Nephron progenitor cell (in vitro differentiated cells): ENCODE results near the gene GPATCH2.

Experiments
- DNase-seq: peaks from one replicate; pipeline ENCODE4 v3.0.0; 2021
- H3K27ac Mint-ChIP-seq: 2 replicates; pipeline ENCODE4 v1.8.0; 2021; ENCODE audit warnings: mild to moderate bottlenecking, moderate library complexity, mixed read lengths
- H3K27me3 Mint-ChIP-seq: 2 replicates; pipeline ENCODE4 v1.8.0; 2021; ENCODE audit warnings: mild to moderate bottlenecking, low read depth, mixed read lengths; ENCODE audit not compliant: poor library complexity
- H3K36me3 Mint-ChIP-seq: 2 replicates; pipeline ENCODE4 v1.8.0; 2021; ENCODE audit warnings: low read depth, mixed read lengths
- H3K4me1 Mint-ChIP-seq: 2 replicates; pipeline ENCODE4 v1.8.0; 2021; ENCODE audit warnings: mixed read lengths
- H3K4me3 Mint-ChIP-seq: 2 replicates; pipeline ENCODE4 v1.8.0; 2021; ENCODE audit warnings: mild to moderate bottlenecking, moderate library complexity, mixed read lengths
- H3K9me3 Mint-ChIP-seq: 2 replicates; pipeline ENCODE4 v1.8.0; 2021; ENCODE audit warnings: mild to moderate bottlenecking, moderate library complexity, mixed read lengths
- CTCF ChIP-seq: fragments of 200-600 bp; sonication (generic); IDR thresholded peaks from 2 replicates; pipeline ENCODE4 v1.5.0; 2021; ENCODE audit warnings: antibody characterized with exemption

GPATCH2 gene

GRCh38 chr1:217462159-217462558 is 168.7 kb downstream of the GPATCH2 start:
- Mint-ChIP-seq H3K4me1 (no peaks in the 10 kb centered on the region), H3K9me3 (peaks cover 17% of the 10 kb centered on the region), H3K36me3 (peaks cover 43% of the 10 kb centered on the region), H3K4me3 (no peak overlapping the region), H3K27ac (no peak overlapping the region), H3K27me3 (no peaks in the 10 kb centered on the region)
- TF ChIP-seq CTCF = no peak
- DNase-seq = no peak

- DNase-seq = no peak
- Mint-ChIP-seq H3K9me3 (no peaks in the 10 kb centered on the region), H3K4me1 (no peaks in the 10 kb centered on the region), H3K27ac (no peak overlapping the region), H3K36me3 (peaks cover 36% of the 10 kb centered on the region), H3K4me3 (no peak overlapping the region), H3K27me3 (no peaks in the 10 kb centered on the region)
- TF ChIP-seq CTCF = no peak
Measured at GRCh38 chr1:217457016-217457415, 173.9 kb downstream of the GPATCH2 start.

- Mint-ChIP-seq H3K9me3 (no peaks in the 10 kb centered on the region), H3K4me1 (no peaks in the 10 kb centered on the region), H3K4me3 (no peak overlapping the region), H3K27ac (no peak overlapping the region), H3K36me3 (peaks cover 36% of the 10 kb centered on the region), H3K27me3 (no peaks in the 10 kb centered on the region)
- DNase-seq = no peak
- no peak for TF ChIP-seq CTCF
Measured at GRCh38 chr1:217456261-217456660, 174.6 kb downstream of the GPATCH2 start.

GRCh38 chr1:217453816-217454215 is 177.1 kb downstream of the GPATCH2 start:
- Mint-ChIP-seq H3K27ac (no peak overlapping the region), H3K4me3 (no peak overlapping the region)

GRCh38 chr1:217449370-217449769 is 181.5 kb downstream of the GPATCH2 start:
- Mint-ChIP-seq H3K4me1 (no peaks in the 10 kb centered on the region), H3K27ac (no peak overlapping the region), H3K4me3 (no peak overlapping the region), H3K36me3 (peaks cover 12% of the 10 kb centered on the region), H3K27me3 (no peaks in the 10 kb centered on the region), H3K9me3 (no peaks in the 10 kb centered on the region)
- TF ChIP-seq CTCF = no peak
- no peak for DNase-seq

More at GRCh38 chr1:217453816-217454215, 177.1 kb downstream of the GPATCH2 start:
- no peak for TF ChIP-seq CTCF
- H3K36me3 Mint-ChIP-seq = peaks cover 35% of the 10 kb centered on the region
- H3K9me3 Mint-ChIP-seq = no peaks in the 10 kb centered on the region
- H3K4me1 Mint-ChIP-seq = no peaks in the 10 kb centered on the region
- no peak for DNase-seq
- H3K27me3 Mint-ChIP-seq = no peaks in the 10 kb centered on the region

- Mint-ChIP-seq H3K4me3 (no peak overlapping the region), H3K4me1 (no peaks in the 10 kb centered on the region), H3K36me3 (peaks cover 61% of the 10 kb centered on the region), H3K9me3 (peaks cover 29% of the 10 kb centered on the region), H3K27me3 (peaks cover 2% of the 10 kb centered on the region), H3K27ac (peak overlapping the region; percentile 80)
- no peak for DNase-seq
- no peak for TF ChIP-seq CTCF
Measured at GRCh38 chr1:217443845-217444244, 187.0 kb downstream of the GPATCH2 start.
